ENCODE results near the gene COG4.
A peak's percentile ranks its signal among the peaks of the same experiment; 100 is the strongest.

Gene COG4

GRCh38 chr16:70434484-70435260 is 88.7 kb downstream of the COG4 start:
- no peak for DNase-seq (ENCODE audit: low read depth in 1 of 2, low spot score in 1 of 2)

GRCh38 chr16:70433458-70434103 is 89.8 kb downstream of the COG4 start:
- DNase-seq (ENCODE audit: low read depth in 1 of 2, low spot score in 1 of 2), result no peak

GRCh38 chr16:70432723-70433457 is 90.5 kb downstream of the COG4 start:
- DNase-seq (ENCODE audit: low read depth in 1 of 2, low spot score in 1 of 2), result no peak

- no peak for DNase-seq (ENCODE audit: low read depth in 1 of 2, low spot score in 1 of 2)
These were observed 91.0 kb downstream of the COG4 start for GRCh38 chr16:70432356-70432722.

- DNase-seq (ENCODE audit: low read depth in 1 of 2, low spot score in 1 of 2), result peak in 1 of 2 donors; percentile 29
These were observed 92.5 kb downstream of the COG4 start for GRCh38 chr16:70430667-70431536.
